HCT116 (cell line): ENCODE data around the gene AP1S1. TPM values are rescaled to one million over a fixed set of nuclear protein-coding genes. Genes with fewer than 3 reads are reported as not detected.

Experiments
- ATAC-seq: fragments of 200-7000 bp; cut with Tn5 transposase; 2 replicates; pipeline ENCODE4 v1.9.1; 2020; ENCODE audit warnings: mild to moderate bottlenecking, moderate library complexity
- BruUV-seq: library from RNA; stranded (reverse); fragments of 400-500 nt; replicated peaks from 2 replicates; lab custom pipeline; 2021; lab: Mats Ljungman, UMichigan
- CTCF ChIA-PET: fragments of 300-600 bp; sonication (Branson Sonifier 250); formaldehyde crosslinking; loops from one replicate; lab custom pipeline; 2021; ENCODE audit warnings: antibody characterized with exemption; lab: Charles Lee
- POLR2A ChIA-PET: fragments of 300-600, 350-600 bp; sonication (Branson Sonifier 250); formaldehyde crosslinking; loops from one replicate; lab custom pipeline; 2021; ENCODE audit warnings: antibody characterized with exemption; lab: Charles Lee
- RAD21 ChIA-PET, 2 experiments: fragments of 300-600 bp; sonication (Branson Sonifier 250); formaldehyde crosslinking; loops; one replicate each; lab custom pipeline; 2023; ENCODE audit warnings: low total read pairs in 2 of 2; ENCODE audit not compliant: uncharacterized antibody in 2 of 2, unreplicated experiment in 2 of 2, low non-redundant PET in 1 of 2; lab: Charles Lee
- DNase-seq: peaks from one replicate; pipeline ENCODE4 v3.0.0-alpha.2; 2010; ENCODE audit warnings: low read depth, low spot score
- H2AFZ ChIP-seq: fragments of 200-600 bp; shearing (Covaris generic), sonication (generic); 2 replicates; pipeline ENCODE4 v1.6.1; 2017; ENCODE audit warnings: low read depth, mixed run types, mixed read lengths, antibody characterized with exemption, low read length; ENCODE audit not compliant: poor library complexity, severe bottlenecking
- H3K27ac ChIP-seq: 2 replicates; pipeline ENCODE4 v1.5.1; 2012; ENCODE audit warnings: low read depth, low read length
- H3K27me3 ChIP-seq: fragments of 200-600 bp; sonication (generic); 2 replicates; pipeline ENCODE4 v1.6.1; 2016; ENCODE audit warnings: mixed run types, low read length, mixed read lengths; ENCODE audit not compliant: insufficient read depth
- H3K36me3 ChIP-seq, 2 experiments: fragments of 200-500 bp in 1 of 2; fragments of 200-600 bp in 1 of 2; sonication (Bioruptor generic) in 1 of 2; sonication (generic) in 1 of 2; 2 replicates each; pipeline versions ENCODE4 v1.5.1 to v1.6.1; 2014 to 2016; ENCODE audit warnings: low read length in 2 of 2, inconsistent platforms in 1 of 2, mixed read lengths in 1 of 2, mixed run types in 1 of 2; ENCODE audit not compliant: insufficient read depth in 2 of 2, control insufficient read depth in 1 of 2
- H3K4me1 ChIP-seq, 2 experiments: fragments of 200-600 bp in 1 of 2; sonication (generic) in 1 of 2; 2 replicates each; pipeline versions ENCODE4 v1.5.1 to v1.6.1; 2012 to 2017; ENCODE audit warnings: low read length in 2 of 2, inconsistent platforms in 1 of 2, mild to moderate bottlenecking in 1 of 2, mixed read lengths in 1 of 2, mixed run types in 1 of 2, moderate library complexity in 1 of 2; ENCODE audit not compliant: insufficient read depth in 2 of 2, control insufficient read depth in 1 of 2
- H3K4me2 ChIP-seq: fragments of 200-600 bp; sonication (generic); 2 replicates; pipeline ENCODE4 v1.6.1; 2017; ENCODE audit warnings: mixed run types, low read length, mixed read lengths
- H3K4me3 ChIP-seq, 2 experiments: fragments of 200-600 bp in 1 of 2; sonication (generic) in 1 of 2; replicated peaks in 1 of 2; 2 replicates each; pipeline ENCODE4 v1.5.1; 2011 to 2016; ENCODE audit warnings: low read length in 2 of 2, control low read depth in 1 of 2, low read depth in 1 of 2, mild to moderate bottlenecking in 1 of 2, mixed read lengths in 1 of 2, mixed run types in 1 of 2
- H3K79me2 ChIP-seq: fragments of 200-600 bp; sonication (generic); 2 replicates; pipeline ENCODE4 v1.6.1; 2017; ENCODE audit warnings: mild to moderate bottlenecking, mixed run types, low read length, moderate library complexity, mixed read lengths; ENCODE audit not compliant: insufficient read depth
- H3K9ac ChIP-seq: fragments of 200-600 bp; sonication (generic); 2 replicates; pipeline ENCODE4 v1.6.1; 2016; ENCODE audit warnings: low read length, mixed read lengths
- H3K9me2 ChIP-seq: fragments of 200-600 bp; sonication (generic), shearing (Covaris generic); 2 replicates; pipeline ENCODE4 v1.6.1; 2017; ENCODE audit warnings: mixed run types, mild to moderate bottlenecking, moderate library complexity; ENCODE audit not compliant: insufficient read depth
- H3K9me3 ChIP-seq, 2 experiments: fragments of 200-500 bp in 1 of 2; fragments of 200-600 bp in 1 of 2; sonication (Bioruptor generic) in 1 of 2; sonication (generic) in 1 of 2; 2 replicates each; pipeline ENCODE4 v1.6.1; 2014 to 2017; ENCODE audit warnings: low read length in 2 of 2, mixed read lengths in 2 of 2, inconsistent platforms in 1 of 2, low read depth in 1 of 2, mild to moderate bottlenecking in 1 of 2, mixed run types in 1 of 2, moderate library complexity in 1 of 2; ENCODE audit not compliant: control insufficient read depth in 1 of 2, insufficient read depth in 1 of 2
- H4K20me1 ChIP-seq: fragments of 200-600 bp; sonication (generic), shearing (Covaris generic); 2 replicates; pipeline ENCODE4 v1.6.1; 2017; ENCODE audit warnings: mixed run types, mild to moderate bottlenecking, moderate library complexity; ENCODE audit not compliant: insufficient read depth
- EGR1 ChIP-seq: IDR thresholded peaks from 2 replicates; pipeline ENCODE4 v1.6.1; 2012; ENCODE audit warnings: low read depth
- FOSL1 ChIP-seq: IDR thresholded peaks from 2 replicates; pipeline ENCODE4 v1.6.1; 2012; ENCODE audit warnings: low read depth
- POLR2AphosphoS5 ChIP-seq: IDR thresholded peaks from 2 replicates; pipeline ENCODE4 v1.6.1; 2011; ENCODE audit warnings: mild to moderate bottlenecking, low read depth, low read length, moderate library complexity
- SP1 ChIP-seq: IDR thresholded peaks from 2 replicates; pipeline ENCODE4 v1.6.1; 2012; ENCODE audit warnings: low read depth
- TCF7L2 ChIP-seq: IDR thresholded peaks from 2 replicates; pipeline ENCODE4 v1.7.0; 2011; ENCODE audit warnings: borderline replicate concordance, inconsistent platforms; ENCODE audit not compliant: insufficient read depth, insufficient read length; ENCODE audit errors: extremely low read depth
- YY1 ChIP-seq: IDR thresholded peaks from 2 replicates; pipeline ENCODE4 v1.6.1; 2011; ENCODE audit warnings: low read length, low read depth, moderate library complexity, mild to moderate bottlenecking; ENCODE audit not compliant: insufficient replicate concordance; ENCODE audit errors: extremely low read depth
- intact Hi-C: fragments of 100-400 bp; cut with micrococcal nuclease; formaldehyde crosslinking; loops from 2 replicates; pipeline ENCODE4 v1.10.0; 2022
- total RNA-seq: library from RNA; stranded (reverse); gene quantifications from one replicate; pipeline ENCODE4 v1.2.1, GENCODE V29; 2021; ENCODE audit not compliant: unreplicated experiment
- TF ChIP-seq, protein P1 (sequence below): IDR thresholded peaks from 2 replicates; pipeline ENCODE4 v1.6.1; 2012
- TF ChIP-seq, protein P2 (sequence below): IDR thresholded peaks from 2 replicates; pipeline ENCODE4 v1.6.1; 2011; ENCODE audit warnings: mild to moderate bottlenecking, low read length, moderate library complexity; ENCODE audit not compliant: insufficient replicate concordance; ENCODE audit errors: extremely low read depth
- TF ChIP-seq, protein P3 (sequence below), 3 experiments: fragments of 200-600 bp in 1 of 3; sonication (generic) in 1 of 3; IDR thresholded peaks in 2 of 3; conservative IDR thresholded peaks in 1 of 3; 2 replicates each; pipeline ENCODE4 v1.5.1; 2012 to 2017; ENCODE audit warnings: low read depth in 2 of 3, low read length in 2 of 3, antibody characterized with exemption in 1 of 3, borderline replicate concordance in 1 of 3, control low read depth in 1 of 3, mild to moderate bottlenecking in 1 of 3, mixed read lengths in 1 of 3, mixed run types in 1 of 3, moderate library complexity in 1 of 3; ENCODE audit not compliant: insufficient read depth in 1 of 3
- TF ChIP-seq, protein P4 (sequence below): IDR thresholded peaks from 2 replicates; pipeline ENCODE4 v1.6.1; 2012

The AP1S1 gene
- total RNA-seq, 1 experiment from 2014 or later: 130 TPM

DNA sequence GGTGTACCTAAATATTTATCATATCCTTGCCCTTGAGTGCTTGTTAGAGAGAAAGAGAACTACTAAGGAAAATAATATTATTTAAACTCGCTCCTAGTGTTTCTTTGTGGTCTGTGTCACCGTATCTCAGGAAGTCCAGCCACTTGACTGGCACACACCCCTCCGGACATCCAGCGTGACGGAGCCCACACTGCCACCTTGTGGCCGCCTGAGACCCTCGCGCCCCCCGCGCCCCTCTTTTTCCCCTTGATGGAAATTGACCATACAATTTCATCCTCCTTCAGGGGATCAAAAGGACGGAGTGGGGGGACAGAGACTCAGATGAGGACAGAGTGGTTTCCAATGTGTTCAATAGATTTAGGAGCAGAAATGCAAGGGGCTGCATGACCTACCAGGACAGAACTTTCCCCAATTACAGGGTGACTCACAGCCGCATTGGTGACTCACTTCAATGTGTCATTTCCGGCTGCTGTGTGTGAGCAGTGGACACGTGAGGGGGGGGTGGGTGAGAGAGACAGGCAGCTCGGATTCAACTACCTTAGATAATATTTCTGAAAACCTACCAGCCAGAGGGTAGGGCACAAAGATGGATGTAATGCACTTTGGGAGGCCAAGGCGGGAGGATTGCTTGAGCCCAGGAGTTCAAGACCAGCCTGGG lies 15.9 kb upstream of the AP1S1 start:
- H3K36me3 ChIP-seq: no peaks in the 10 kb centered on the region
- H4K20me1 ChIP-seq: no peaks in the 10 kb centered on the region
- peak overlapping the region; percentile 86 for H3K4me2 ChIP-seq
- H3K4me3 ChIP-seq: peak overlapping the region; percentile 10 to 49; a peak in 3 of 4 replicates
- ATAC-seq (peak; percentile 88), DNase-seq (peak; percentile 97)
- H3K9ac ChIP-seq: peak overlapping the region; percentile 66
- peaks cover 27 to 71% of the 10 kb centered on the region in 2 experiments for H3K4me1 ChIP-seq
- no peaks in the 10 kb centered on the region for H3K27me3 ChIP-seq
- no peaks in the 10 kb centered on the region for H3K9me2 ChIP-seq
- no peaks in the 10 kb centered on the region for H3K79me2 ChIP-seq
- no peak overlapping the region for H2AFZ ChIP-seq
- RAD21 ChIA-PET: interaction anchor here in 1 of 2 experiments (0.5 kb wide), 1 partner anchor 38 kb away, joined by 3 read pairs; no protein-coding TSS in a partner anchor
- no peaks in the 10 kb centered on the region for H3K9me3 ChIP-seq
- POLR2A ChIA-PET: interaction anchor here (0.7 to 3.2 kb wide), 2 partner anchors 12 to 53 kb away, joined by 4 to 26 read pairs; partner anchors contain the start of genes SERPINE1 and TRIM56
- intact Hi-C loops: loop anchor here (1.0 to 5.0 kb wide), 3 partner anchors 44 to 241 kb away; partner anchors contain the start of gene ACHE
- CTCF ChIA-PET: interaction anchor here (0.6 to 2.2 kb wide), 9 partner anchors 11 to 145 kb away, joined by 3 to 16 read pairs (median 3); partner anchors contain the start of genes SERPINE1, TRIM56 and ZNHIT1
- H3K27ac ChIP-seq: peak overlapping the region; percentile 83
- TF ChIP-seq, protein P1, sequence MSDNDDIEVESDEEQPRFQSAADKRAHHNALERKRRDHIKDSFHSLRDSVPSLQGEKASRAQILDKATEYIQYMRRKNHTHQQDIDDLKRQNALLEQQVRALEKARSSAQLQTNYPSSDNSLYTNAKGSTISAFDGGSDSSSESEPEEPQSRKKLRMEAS: no peak
- TF ChIP-seq EGR1 (no peak), SP1 (no peak), FOSL1 (no peak), YY1 (peak; percentile 62), POLR2AphosphoS5 (peak; percentile 68), TCF7L2 (peak; percentile 48)
- TF ChIP-seq, protein P2, sequence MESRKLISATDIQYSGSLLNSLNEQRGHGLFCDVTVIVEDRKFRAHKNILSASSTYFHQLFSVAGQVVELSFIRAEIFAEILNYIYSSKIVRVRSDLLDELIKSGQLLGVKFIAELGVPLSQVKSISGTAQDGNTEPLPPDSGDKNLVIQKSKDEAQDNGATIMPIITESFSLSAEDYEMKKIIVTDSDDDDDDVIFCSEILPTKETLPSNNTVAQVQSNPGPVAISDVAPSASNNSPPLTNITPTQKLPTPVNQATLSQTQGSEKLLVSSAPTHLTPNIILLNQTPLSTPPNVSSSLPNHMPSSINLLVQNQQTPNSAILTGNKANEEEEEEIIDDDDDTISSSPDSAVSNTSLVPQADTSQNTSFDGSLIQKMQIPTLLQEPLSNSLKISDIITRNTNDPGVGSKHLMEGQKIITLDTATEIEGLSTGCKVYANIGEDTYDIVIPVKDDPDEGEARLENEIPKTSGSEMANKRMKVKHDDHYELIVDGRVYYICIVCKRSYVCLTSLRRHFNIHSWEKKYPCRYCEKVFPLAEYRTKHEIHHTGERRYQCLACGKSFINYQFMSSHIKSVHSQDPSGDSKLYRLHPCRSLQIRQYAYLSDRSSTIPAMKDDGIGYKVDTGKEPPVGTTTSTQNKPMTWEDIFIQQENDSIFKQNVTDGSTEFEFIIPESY: peak; percentile 76
- TF ChIP-seq, protein P3, sequence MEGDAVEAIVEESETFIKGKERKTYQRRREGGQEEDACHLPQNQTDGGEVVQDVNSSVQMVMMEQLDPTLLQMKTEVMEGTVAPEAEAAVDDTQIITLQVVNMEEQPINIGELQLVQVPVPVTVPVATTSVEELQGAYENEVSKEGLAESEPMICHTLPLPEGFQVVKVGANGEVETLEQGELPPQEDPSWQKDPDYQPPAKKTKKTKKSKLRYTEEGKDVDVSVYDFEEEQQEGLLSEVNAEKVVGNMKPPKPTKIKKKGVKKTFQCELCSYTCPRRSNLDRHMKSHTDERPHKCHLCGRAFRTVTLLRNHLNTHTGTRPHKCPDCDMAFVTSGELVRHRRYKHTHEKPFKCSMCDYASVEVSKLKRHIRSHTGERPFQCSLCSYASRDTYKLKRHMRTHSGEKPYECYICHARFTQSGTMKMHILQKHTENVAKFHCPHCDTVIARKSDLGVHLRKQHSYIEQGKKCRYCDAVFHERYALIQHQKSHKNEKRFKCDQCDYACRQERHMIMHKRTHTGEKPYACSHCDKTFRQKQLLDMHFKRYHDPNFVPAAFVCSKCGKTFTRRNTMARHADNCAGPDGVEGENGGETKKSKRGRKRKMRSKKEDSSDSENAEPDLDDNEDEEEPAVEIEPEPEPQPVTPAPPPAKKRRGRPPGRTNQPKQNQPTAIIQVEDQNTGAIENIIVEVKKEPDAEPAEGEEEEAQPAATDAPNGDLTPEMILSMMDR (IDR thresholded peaks at IDR 0.05 in 2 of 3, conservative IDR thresholded peaks at IDR 0.05 in 1 of 3; ENCODE audit: borderline replicate concordance in 1 of 3, insufficient read depth in 1 of 3, low read depth in 2 of 3, low read length in 2 of 3): peak in 2 of 3 experiments; percentile 79 to 96; a peak in 4 of 6 replicates
- TF ChIP-seq, protein P4, sequence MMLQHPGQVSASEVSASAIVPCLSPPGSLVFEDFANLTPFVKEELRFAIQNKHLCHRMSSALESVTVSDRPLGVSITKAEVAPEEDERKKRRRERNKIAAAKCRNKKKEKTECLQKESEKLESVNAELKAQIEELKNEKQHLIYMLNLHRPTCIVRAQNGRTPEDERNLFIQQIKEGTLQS: no peak
- BruUV-seq: TSS peak; percentile 55
